GM18519 (cell line): ENCODE results near the gene SNTN.
"Not testable (repeated sequence)": the region's sequence is repeated elsewhere in the genome, so short reads cannot be mapped to it uniquely, and the experiment has no call there.

Experiments
- ATAC-seq: cut with Tn5 transposase; IDR thresholded peaks from one replicate; pipeline ENCODE4 v1.9.1; 2021; ENCODE audit warnings: mild to moderate bottlenecking, moderate library complexity; ENCODE audit not compliant: unreplicated experiment, low FRiP score

Gene SNTN

DNA sequence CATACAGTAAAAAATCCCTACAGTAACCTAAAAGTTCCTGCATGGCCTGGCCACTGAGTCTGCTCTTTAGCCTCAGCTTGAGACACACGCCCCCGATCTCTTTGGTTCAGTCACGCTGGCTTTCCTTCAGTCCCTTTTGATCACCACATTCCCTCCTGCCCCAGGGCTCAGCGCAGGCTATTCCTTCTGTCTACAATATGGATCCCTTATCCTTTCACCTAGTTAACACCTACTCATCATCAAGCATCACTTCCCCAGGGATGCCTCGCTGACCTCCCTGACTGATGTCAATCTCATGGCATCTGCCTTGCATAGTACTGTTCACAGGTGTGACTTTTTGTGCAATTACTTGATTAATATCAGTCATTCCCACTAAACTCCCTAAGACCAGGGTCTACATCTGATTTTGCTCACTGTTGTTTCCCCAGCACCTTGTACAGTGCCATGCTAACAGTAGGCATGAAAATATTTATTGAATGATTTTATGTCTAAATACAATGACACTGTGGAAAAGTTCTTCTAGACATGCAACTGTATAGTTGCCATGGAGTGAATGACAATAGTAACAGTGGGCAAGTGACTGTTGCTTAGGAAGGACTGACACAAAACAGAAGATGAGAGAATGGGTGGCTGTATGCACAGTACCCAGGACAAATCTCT is at the start of gene SNTN:
SNTN (plus strand) TSS at position 610 of the 660 bp plus-strand sequence; CDS start at position 623, 13 bp downstream.
- no peak for ATAC-seq

DNA sequence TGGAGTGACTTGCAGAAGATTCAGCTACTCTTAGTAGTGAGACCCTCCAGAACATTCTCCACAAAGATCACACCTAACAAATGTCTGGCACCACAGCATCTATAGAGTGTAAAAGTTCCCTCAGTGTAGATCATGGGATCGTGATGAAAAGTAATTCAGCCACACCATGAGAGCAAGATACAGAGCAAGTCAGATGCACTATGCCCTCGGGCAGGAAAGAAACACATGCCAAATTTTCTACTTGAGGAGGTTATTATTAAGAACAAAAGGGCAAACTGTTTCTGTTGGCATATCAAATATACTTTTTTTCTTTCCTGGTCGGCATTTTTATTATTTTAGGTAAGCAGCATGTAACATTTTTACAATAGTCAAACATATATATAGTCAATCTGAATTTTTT is 44.8 kb upstream of the SNTN start:
- no peak for ATAC-seq

DNA sequence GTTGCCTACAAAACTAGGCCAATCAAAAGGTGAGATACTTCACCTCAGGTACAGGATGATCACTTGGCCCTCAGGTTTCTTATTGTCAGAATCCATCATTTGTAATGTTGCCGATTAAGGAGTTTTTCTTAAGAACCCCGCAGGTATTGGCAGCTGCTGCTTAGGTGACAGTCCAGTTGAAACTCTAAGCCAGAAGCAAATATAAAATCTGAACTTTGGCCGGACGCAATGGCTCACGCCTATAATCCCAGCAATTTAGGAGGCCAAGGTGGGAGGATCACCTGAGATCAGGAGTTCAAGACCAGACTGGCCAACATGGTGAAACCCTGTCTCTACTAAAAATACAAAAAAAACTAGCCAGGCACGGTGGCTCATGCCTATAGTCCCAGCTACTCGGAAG is 43.1 kb upstream of the SNTN start:
- no peak for ATAC-seq

DNA sequence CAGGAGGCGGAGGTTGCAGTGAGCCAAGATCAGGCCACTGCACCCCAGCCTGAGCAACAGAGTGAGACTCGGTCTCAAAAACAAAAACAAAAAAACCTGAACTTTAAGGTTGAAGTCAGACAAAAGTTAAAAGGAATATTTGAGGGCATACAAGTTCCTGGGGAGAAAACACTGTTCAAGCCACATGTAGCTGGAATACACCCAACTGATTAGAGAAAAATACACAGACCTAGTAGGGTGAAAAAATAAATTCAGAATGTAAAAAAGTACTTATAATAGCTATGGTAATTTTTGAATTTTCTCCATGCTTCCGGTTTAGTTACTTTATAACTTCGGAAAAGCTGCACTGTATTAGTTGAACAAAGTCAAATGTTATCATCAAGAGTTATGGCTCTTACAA is 42.6 kb upstream of the SNTN start:
- no peak for ATAC-seq

DNA sequence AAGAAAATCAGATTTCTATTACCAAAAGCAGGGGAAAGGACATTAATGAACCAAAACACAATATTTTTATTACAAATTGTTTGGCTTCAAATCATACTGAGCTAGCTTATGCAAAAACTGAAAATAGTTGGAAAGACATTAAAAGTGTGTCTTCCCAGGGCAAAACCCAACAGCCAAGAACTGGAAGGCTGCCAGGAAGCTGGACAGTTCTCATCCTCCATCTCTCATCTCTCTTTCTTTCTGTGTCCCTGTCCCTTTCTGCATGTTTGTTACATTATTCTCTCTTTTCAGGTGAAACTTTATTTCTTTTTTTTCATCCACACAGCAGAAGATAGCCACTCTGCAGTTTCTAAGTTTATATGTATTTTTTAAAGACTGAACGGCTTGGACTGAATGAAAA is 41.1 kb upstream of the SNTN start:
- no peak for ATAC-seq

DNA sequence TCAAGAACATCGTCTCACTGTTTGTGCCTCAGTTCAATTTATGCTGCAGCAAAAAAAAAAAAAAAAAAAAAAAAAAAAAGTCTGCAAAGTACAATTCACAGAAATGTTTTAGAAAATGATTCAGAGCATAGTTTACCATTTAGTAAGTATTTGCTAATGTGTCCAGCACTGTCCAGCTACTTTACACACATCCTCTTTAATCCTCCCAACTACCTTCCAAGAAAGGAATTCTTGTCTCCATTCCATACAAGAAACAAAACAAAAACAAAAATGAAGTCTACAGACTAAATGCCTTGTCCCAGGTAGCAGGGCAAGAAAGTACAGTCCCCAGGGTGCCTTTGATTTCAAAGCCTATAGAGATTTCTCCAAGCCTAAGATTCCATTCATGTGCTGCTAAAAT is 38.9 kb upstream of the SNTN start:
- ATAC-seq, result no peak

DNA sequence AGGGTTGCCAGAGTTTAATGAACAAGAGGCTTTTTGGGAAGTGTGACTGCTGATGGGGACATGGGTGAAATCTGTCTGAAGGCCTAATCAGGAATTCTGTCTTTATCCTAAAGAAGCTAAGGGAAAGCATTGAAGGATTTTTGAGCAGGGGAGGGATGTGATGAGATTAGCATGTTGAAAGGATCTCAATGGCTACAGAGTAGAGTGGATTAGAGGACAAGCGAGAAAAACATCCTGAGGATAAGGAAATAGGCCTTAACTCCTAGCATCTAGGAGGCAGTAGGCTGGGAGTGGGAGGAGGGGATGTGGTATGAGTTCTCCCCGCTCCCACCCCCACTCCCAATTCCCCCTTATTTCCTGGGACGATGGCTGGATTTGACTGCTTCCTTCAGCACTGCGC is 35.1 kb upstream of the SNTN start:
- no peak for ATAC-seq

DNA sequence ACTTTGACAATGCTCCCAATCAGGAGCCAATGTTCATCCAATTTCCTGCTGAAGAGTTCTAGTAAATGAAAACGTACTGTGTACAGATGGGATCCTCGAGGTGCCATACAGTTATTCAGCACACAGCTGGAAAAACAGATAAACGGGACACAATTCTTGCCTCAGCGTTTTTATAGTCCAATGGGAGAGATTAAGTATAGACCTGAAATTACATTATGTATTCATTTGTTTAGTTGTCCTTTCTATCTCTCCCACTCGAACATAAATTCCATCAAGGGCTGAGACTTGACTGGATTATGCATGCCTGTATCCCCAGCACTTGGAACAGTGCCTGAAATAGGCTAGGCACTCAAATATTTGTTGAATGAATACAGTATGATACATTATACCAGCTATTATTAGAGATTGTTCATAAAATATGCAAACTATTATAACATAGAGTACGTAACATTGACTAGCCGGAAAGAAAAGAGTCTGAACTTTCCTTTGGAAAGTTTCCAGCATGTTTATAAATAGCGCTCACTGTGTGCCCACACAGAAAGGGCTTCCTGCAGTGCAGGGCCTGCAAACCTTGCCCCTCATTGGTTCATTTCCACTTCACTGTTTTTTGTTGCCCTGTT is 27.4 kb upstream of the SNTN start:
- no peak for ATAC-seq

DNA sequence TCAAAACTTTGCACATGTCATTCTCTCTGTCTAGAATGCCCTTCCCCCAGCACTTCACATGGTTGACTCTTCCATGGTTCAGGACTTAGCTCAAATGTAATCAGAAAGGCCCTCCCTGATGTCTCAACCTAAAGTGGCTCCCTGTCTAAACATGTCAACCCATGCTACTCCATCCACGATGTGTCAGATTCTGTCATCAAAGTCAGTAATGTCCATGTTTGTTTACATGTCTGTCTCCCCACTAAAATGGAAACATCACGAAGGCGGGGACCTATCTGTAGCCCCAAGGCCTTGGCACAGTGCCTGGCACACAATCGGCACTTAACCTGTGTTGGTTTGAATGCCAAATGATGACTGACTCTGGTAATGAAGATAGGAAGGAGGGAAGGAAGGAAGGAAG is 20.8 kb upstream of the SNTN start:
- ATAC-seq, result no peak

DNA sequence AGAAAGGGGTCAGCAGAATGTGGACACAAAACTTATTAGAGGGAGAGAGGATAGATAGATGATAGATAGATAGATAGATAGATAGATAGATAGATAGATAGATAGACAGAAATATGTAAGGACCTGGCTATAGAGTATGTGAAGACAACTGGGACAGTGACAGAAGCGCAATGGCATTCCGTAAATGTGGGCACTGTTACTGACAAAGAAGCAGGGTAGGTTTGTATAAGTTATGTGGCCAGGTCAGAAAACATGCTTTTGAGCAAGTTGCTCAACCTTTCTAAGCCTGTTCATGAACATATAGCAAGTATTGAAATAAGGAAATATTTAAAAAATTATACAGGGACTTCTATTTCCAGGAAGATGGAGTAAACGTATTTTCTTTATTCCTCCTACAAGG is 17.3 kb upstream of the SNTN start:
- ATAC-seq, result no peak

DNA sequence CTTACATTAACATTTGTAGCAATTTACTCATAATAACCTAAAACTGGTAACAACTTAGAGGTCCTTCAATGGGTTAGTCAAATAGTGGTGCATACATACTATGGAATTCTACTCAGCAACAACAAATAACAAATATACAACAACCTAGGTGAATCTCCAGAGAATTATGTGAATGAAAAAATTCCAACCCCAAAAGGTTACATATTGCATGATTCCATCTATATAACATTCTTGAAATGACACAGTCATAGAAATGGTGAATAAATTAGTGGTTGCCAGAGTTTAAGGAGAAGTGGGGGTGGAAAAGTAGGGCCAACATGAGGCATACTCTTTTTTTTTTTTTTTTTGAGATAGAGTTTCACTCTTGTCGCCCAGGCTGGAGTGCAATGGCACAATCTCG is 12.7 kb upstream of the SNTN start:
- ATAC-seq, result no peak

DNA sequence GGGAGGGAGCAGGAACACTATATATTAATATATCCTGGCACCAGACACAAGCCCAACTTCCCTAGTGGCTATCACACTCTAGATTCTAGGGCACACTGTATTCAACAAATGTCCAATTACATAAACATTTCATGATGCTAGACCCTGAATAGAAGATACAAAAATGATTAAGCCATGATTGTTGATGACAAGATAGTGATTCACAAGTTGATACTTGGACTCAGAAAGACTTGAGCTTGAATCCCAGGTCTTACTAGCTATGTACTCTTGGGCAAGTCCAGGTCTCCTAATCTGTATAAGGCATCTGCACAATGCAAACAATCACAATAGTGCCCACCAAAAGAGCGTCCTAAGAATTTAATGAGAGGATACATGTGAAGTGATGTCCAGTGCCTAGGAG is 10.0 kb upstream of the SNTN start:
- ATAC-seq, result no peak

DNA sequence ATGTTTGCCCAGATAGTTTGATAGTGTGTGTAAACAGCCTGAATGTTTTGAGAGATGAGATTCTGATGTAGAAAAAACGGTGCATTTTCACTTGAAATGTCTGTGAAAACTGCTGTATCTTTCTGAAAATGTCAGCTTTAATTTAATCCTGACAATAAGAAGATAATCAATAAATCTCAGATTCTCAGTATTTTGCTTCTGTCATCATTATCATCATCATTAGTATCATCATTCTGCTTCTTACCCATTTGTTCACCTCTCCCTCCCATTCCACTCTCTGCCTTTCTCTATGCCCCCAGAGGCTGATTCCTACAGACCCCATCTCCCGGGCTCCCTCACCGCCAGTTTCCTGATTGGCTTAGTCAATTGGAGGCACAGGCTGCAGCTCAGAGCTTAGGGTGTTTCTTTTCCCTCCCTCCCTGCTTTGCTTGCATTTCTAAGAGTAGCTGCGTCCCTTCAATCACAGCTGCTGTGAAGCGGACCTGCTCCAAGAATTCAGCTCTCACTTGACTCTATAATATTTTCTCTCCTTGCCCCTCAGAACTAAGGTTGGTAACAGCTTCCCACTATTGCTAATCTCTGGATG is 8.2 kb upstream of the SNTN start:
- no peak for ATAC-seq

DNA sequence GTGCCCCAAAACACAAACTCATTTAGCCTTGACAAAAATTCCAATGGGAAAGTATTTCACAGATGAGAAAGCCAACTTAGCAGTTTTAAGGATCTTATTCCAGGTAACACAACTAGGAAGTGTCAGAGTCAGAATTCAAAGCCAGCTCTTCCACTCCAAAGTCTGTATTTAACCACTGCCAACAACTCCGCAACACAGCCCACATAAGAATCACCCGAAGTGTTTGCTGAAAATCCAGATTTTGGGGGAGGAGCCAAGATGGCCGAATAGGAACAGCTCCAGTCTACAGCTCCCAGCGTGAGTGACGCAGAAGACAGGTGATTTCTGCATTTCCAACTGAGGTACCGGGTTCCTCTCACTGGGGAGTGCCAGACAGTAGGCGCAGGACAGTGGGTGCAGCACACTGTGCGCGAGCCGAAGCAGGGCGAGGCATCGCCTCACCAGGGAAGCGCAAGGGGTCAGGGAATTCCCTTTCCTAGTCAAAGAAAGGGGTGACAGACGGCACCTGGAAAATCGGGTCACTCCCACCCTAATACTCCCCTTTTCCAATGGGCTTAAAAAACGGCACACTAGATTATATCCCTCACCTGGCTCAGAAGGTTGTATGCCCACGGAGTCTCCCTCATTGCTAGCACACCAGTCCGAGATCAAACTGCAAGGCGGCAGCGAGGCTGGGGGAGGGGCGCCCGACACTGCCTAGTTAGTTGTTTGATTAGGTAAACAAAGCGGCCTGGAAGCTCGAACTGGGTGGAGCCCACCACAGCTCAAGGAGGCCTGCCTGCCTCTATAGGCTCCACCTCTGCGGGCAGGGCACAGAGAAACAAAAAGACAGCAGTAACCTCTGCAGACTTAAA is 7.3 kb upstream of the SNTN start:
- ATAC-seq, result not testable (repeated sequence)

DNA sequence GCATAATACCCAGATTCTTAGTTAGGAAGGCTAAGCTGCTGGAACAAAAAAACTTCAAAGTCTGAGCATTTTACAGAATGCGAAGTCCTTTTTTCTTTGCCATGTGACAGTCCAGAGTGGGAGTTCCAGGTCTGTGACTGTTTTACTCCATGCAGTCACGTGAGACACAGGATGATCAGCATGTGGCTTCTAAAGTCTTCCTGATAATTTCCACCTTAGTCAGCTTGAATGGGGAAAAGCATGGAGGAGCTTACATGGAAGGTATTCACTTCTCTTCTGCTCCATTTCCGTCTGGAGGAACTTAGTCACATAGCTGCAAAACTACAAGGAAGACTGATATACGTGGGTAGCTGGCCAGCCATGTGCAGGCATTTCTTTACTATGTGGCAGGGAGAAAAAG is 1.7 kb downstream of the SNTN start:
- no peak for ATAC-seq

DNA sequence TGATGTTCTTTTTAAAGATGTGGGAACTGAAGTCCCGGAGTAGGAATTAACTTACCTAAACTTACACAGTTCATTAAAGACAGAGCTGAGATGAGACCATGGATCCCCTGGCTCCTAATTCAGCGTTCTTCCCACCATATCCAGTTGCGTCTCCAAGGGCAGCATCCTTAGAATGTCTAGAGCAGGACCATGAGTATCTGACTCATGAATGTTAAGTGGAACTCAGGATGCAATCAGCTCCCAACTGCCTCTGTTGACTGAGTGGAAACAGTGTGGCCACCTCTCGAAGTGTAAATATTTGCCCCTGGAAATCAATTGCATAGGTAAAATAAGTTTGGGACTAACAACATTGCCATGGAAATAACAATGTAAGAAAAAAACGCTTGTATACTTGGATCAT is 2.5 kb downstream of the SNTN start:
- no peak for ATAC-seq

DNA sequence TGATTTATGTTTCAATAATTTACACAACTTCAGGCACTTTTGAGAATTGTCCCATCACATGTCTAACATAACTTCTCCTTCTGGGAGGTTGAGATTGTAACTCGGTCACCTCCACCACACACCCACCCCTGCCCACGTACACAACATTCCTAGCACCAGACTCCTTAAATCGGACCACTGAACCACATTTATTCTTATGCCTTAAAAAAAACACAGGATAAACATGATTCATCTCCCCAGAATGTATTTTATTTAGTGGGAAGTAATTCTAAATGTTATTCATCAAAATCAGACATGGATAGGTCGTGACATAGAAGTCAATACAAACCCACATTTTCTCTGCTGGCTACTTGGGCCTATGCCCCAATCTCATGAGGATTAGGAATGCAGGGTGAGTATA is 3.0 kb downstream of the SNTN start:
- no peak for ATAC-seq

DNA sequence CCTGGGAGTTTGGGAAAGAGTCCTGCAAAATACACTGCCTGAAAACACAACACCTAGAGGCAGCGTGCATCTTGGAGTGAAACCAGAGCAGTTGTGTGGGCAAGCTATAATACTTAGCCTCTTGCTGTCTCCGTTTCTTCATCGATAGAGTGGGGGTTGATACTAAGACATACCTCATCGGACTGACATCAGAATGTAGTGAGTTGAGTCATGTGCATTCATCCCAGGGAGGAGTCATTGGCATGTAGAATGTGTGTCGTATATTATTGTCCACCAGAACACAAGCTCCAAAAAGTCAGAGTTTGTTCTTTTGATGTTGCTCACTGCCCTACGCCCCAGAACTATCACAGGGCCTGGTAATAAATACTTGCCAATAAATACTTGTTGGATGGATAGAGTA is 4.3 kb downstream of the SNTN start:
- ATAC-seq, result no peak

DNA sequence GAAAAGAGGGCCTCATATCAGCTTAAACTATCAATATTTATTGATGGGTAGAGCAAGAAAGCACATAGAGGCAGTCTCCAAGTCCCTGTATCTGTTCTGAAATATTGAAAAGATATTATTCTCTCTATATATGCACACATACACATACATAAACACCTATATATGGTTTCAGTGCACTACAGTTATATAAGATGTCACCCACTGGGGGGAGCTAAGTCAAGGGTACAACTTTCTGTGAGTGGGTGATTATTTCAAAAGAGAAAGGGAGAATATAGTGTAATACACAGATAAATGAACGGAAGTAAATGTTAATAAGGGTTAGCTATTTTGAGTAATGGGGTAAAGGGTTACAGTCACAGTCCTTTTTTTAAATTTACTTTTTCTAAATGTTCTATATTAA is 8.8 kb downstream of the SNTN start:
- ATAC-seq, result no peak

DNA sequence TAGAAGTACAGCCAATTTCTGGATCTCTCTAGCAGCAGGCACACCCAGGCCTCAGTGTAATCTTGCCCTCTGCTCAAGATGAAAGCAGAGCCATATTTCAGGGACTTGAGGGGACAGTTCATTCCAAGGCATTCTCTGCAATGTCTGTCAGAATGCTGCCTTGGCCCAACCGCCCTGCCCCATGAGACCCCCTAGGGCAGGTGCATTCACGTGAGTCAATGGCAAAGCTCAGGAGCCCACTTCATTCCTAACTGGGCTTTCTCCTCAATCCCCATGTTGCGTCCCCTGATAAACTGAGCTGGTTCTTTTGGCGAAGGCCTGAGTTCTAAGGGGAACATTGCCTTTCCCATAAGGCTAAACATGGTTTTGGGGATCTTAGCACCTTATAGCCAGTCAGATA is 9.5 kb downstream of the SNTN start:
- ATAC-seq, result no peak

DNA sequence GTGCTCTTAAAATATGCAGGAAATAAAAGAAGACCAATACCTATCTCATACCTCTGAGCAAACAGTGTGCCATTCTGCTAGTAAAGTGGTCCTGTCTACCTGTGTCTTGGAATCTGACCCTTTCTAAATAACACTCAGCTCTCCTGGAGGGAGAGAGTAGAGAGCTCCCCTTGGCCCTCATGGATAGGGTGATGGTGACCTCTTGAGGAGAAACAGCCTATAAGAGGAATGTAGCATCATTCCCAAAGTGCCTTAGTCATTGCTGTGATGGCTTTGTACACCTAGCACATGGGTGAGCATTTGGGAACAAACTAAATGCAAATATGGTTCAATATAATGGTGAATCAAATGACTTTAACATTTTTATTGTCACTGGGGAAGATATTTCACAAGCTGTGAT is 10.0 kb downstream of the SNTN start:
- no peak for ATAC-seq
